MM.1S (cell line): ENCODE data around the gene PCDHA2.
"Not testable (repeated sequence)": the region's sequence is repeated elsewhere in the genome, so short reads cannot be mapped to it uniquely, and the experiment has no call there.

Source experiments
- DNase-seq: peaks from one replicate; pipeline ENCODE4 v3.0.0-alpha.2; 2015
- H2AFZ ChIP-seq: fragments of 300-600 bp; sonication (generic); 2 replicates; pipeline ENCODE4 v1.6.0; 2016; ENCODE audit warnings: antibody characterized with exemption, low read length
- H3F3A ChIP-seq: fragments of 300-600 bp; sonication (generic); 2 replicates; pipeline ENCODE4 v1.6.1; 2016; ENCODE audit warnings: mild to moderate bottlenecking, antibody characterized with exemption, low read length, moderate library complexity, mixed read lengths; ENCODE audit not compliant: insufficient read depth
- H3K27ac ChIP-seq: fragments of 300-600 bp; sonication (generic); 2 replicates; pipeline ENCODE4 v1.5.1; 2016; ENCODE audit warnings: mild to moderate bottlenecking, low read length
- H3K27me3 ChIP-seq: fragments of 300-600 bp; sonication (generic); replicated peaks from 2 replicates; pipeline ENCODE4 v1.6.0; 2016; ENCODE audit warnings: low read length; ENCODE audit not compliant: insufficient read depth
- H3K36me3 ChIP-seq: fragments of 300-600 bp; sonication (generic); replicated peaks from 2 replicates; pipeline ENCODE4 v1.6.1; 2016; ENCODE audit warnings: mild to moderate bottlenecking, low read length, mixed read lengths; ENCODE audit not compliant: insufficient read depth
- H3K4me1 ChIP-seq: fragments of 300-600 bp; sonication (generic); 2 replicates; pipeline ENCODE4 v1.6.1; 2016; ENCODE audit warnings: low read length, mixed read lengths
- H3K4me2 ChIP-seq: fragments of 300-600 bp; sonication (generic); 2 replicates; pipeline ENCODE4 v1.6.0; 2016; ENCODE audit warnings: low read depth, low read length
- H3K4me3 ChIP-seq: fragments of 300-600 bp; sonication (generic); 2 replicates; pipeline ENCODE4 v1.5.1; 2016; ENCODE audit warnings: low read length, mixed read lengths
- H3K79me2 ChIP-seq: fragments of 300-600 bp; sonication (generic); 2 replicates; pipeline ENCODE4 v1.6.1; 2016; ENCODE audit warnings: mixed run types, low read length, mixed read lengths
- H3K9ac ChIP-seq: fragments of 300-600 bp; sonication (generic); 2 replicates; pipeline ENCODE4 v1.6.1; 2016; ENCODE audit warnings: low read length, mixed read lengths
- H3K9me2 ChIP-seq: fragments of 300-600 bp; sonication (generic); replicated peaks from 2 replicates; pipeline ENCODE4 v1.6.1; 2016; ENCODE audit warnings: mild to moderate bottlenecking, low read length, mixed read lengths; ENCODE audit not compliant: insufficient read depth
- H3K9me3 ChIP-seq: fragments of 300-600 bp; sonication (generic); replicated peaks from 2 replicates; pipeline ENCODE4 v1.6.1; 2016; ENCODE audit warnings: mild to moderate bottlenecking, low read length, mixed read lengths; ENCODE audit not compliant: insufficient read depth
- H4K20me1 ChIP-seq: fragments of 300-600 bp; sonication (generic); 2 replicates; pipeline ENCODE4 v1.6.1; 2016; ENCODE audit warnings: mild to moderate bottlenecking, low read length, moderate library complexity, mixed read lengths; ENCODE audit not compliant: insufficient read depth
- CTCF ChIP-seq: fragments of 300-600 bp; sonication (generic); IDR thresholded peaks from 2 replicates; pipeline ENCODE4 v1.5.1; 2016; ENCODE audit warnings: antibody characterized with exemption, low read length, mixed read lengths
- EZH2 ChIP-seq: fragments of 300-600 bp; sonication (generic); optimal IDR thresholded peaks from 2 replicates; pipeline ENCODE3; 2017; ENCODE audit warnings: low read depth, mild to moderate bottlenecking, antibody characterized with exemption, low read length, mixed read lengths
- EZH2phosphoT487 ChIP-seq: fragments of 300-600 bp; sonication (generic); IDR thresholded peaks from 2 replicates; pipeline ENCODE4 v1.6.1; 2018; ENCODE audit warnings: antibody characterized with exemption, low read length

The PCDHA2 gene

GRCh38 chr5:140806834-140807775, 12.5 kb downstream of the PCDHA2 start, which contains the start of gene PCDHA4:
Gene PCDHA4, plus strand, starts transcription at chr5:140807068.
- H3K27me3 ChIP-seq: no peaks in the 10 kb centered on the region
- no peaks in the 10 kb centered on the region for H3K4me1 ChIP-seq
- H3K4me2 ChIP-seq: no peak within 1 kb of the TSS
- H3K4me3 ChIP-seq: no peak within 1 kb of the TSS
- H4K20me1 ChIP-seq: no peaks in the 10 kb centered on the region
- H3K9me3 ChIP-seq: no peaks in the 10 kb centered on the region
- no peak within 1 kb of the TSS for H2AFZ ChIP-seq
- TF ChIP-seq EZH2 (no peak), CTCF (peak; percentile 27), EZH2phosphoT487 (no peak)
- DNase-seq: no peak
- no peaks in the 10 kb centered on the region for H3K79me2 ChIP-seq
- no peaks in the 10 kb centered on the region for H3K36me3 ChIP-seq
- no peaks in the 10 kb centered on the region for H3F3A ChIP-seq
- no peak within 1 kb of the TSS for H3K9ac ChIP-seq
- H3K27ac ChIP-seq: no peak within 1 kb of the TSS
- H3K9me2 ChIP-seq: no peaks in the 10 kb centered on the region

GRCh38 chr5:140808241-140808888, 13.7 kb downstream of the PCDHA2 start:
- not testable (repeated sequence) for H3K9ac ChIP-seq, H2AFZ ChIP-seq, H3K4me3 ChIP-seq, H3K27ac ChIP-seq, H3K4me1 ChIP-seq, H3F3A ChIP-seq, H4K20me1 ChIP-seq, H3K36me3 ChIP-seq, H3K27me3 ChIP-seq, H3K79me2 ChIP-seq, H3K9me2 ChIP-seq, H3K9me3 ChIP-seq, DNase-seq, H3K4me2 ChIP-seq

- Histone ChIP-seq H3K36me3 (no peaks in the 10 kb centered on the region), H3K4me3 (no peak overlapping the region), H3F3A (no peaks in the 10 kb centered on the region), H3K27me3 (no peaks in the 10 kb centered on the region), H3K4me1 (no peaks in the 10 kb centered on the region), H3K9me2 (no peaks in the 10 kb centered on the region), H4K20me1 (no peaks in the 10 kb centered on the region), H3K9ac (no peak overlapping the region), H3K4me2 (no peak overlapping the region), H3K27ac (no peak overlapping the region), H3K79me2 (no peaks in the 10 kb centered on the region), H2AFZ (no peak overlapping the region), H3K9me3 (no peaks in the 10 kb centered on the region)
- TF ChIP-seq CTCF: no peak
- TF ChIP-seq EZH2phosphoT487: no peak
- no peak for TF ChIP-seq EZH2
- DNase-seq: no peak
Observed at GRCh38 chr5:140808889-140809291, 14.2 kb downstream of the PCDHA2 start.
